ENCODE data around the gene RPL22.

The RPL22 gene

DNA sequence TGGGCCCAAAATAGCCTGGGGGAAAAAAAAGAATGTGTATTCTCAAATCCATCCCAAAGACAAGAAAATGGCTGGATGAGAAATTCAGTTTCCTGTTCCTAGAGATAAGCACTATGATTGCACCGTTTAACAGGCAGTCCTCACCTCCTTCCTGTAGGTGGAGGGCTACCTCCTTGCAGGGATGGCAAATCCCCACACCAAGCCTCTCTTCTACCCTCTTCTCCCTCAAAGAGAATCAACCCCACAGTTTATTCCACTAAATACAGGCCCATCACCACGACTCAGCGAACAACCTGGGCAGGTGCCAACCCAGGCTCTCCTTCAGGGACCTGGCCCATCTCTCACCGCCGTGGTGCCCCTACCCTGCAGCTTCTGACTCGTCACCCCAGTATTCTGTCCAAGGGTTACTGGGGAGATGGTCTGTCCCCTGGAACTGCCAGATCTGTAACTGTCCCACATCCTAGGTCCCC lies 15.8 kb downstream of the RPL22 start:
- Histone ChIP-seq H3K9me3 (ENCODE audit: insufficient read depth, low read length, severe bottlenecking) (no peaks in the 10 kb centered on the region), H3K4me2 (ENCODE audit: insufficient read depth, low read length) (no peak overlapping the region), H3K27ac (ENCODE audit: low read length) (no peak overlapping the region), H3K79me2 (ENCODE audit: insufficient read depth, low read length) (peaks cover 23% of the 10 kb centered on the region), H3K27me3 (ENCODE audit: insufficient read depth, low read length, poor library complexity) (no peaks in the 10 kb centered on the region), H3K36me3 (ENCODE audit: insufficient read depth, low read length) (peaks cover 40% of the 10 kb centered on the region), H3K4me3 (ENCODE audit: low read depth in 1 of 2, low read length in 2 of 2) (no peak overlapping the region), H3K9ac (ENCODE audit: low read depth, low read length) (no peak overlapping the region), H4K20me1 (ENCODE audit: insufficient read depth, low read length) (peaks cover 56% of the 10 kb centered on the region; the same call in 1 of the 2 replicates), H3K4me1 (ENCODE audit: insufficient read depth, low read length) (no peaks in the 10 kb centered on the region), H2AFZ (ENCODE audit: low read depth, low read length) (no peak overlapping the region)
- TF ChIP-seq CTCF (IDR thresholded peaks at IDR 0.05; ENCODE audit: borderline replicate concordance, extremely low read depth, low read length, poor library complexity, severe bottlenecking) (peak; percentile 44), EZH2 (IDR thresholded peaks at IDR 0.05; ENCODE audit: borderline replicate concordance, low read depth, low read length, severe bottlenecking) (no peak)
- DNase-seq (no peak), ATAC-seq (ENCODE audit: insufficient read depth, low read depth) (peak; percentile 65)

- Histone ChIP-seq H3K79me2 (ENCODE audit: insufficient read depth, low read length) (peaks cover 4% of the 10 kb centered on the region; the same call in 1 of the 2 replicates), H3K9me3 (ENCODE audit: insufficient read depth, low read length, severe bottlenecking) (no peaks in the 10 kb centered on the region), H2AFZ (ENCODE audit: low read depth, low read length) (no peak overlapping the region), H3K4me3 (ENCODE audit: low read depth in 1 of 2, low read length in 2 of 2) (no peak overlapping the region), H3K27ac (ENCODE audit: low read length) (no peak overlapping the region), H3K27me3 (ENCODE audit: insufficient read depth, low read length, poor library complexity) (no peaks in the 10 kb centered on the region), H3K36me3 (ENCODE audit: insufficient read depth, low read length) (peaks cover 21% of the 10 kb centered on the region), H4K20me1 (ENCODE audit: insufficient read depth, low read length) (peaks cover 52% of the 10 kb centered on the region; the same call in 1 of the 2 replicates), H3K4me1 (ENCODE audit: insufficient read depth, low read length) (no peaks in the 10 kb centered on the region), H3K9ac (ENCODE audit: low read depth, low read length) (no peak overlapping the region), H3K4me2 (ENCODE audit: insufficient read depth, low read length) (no peak overlapping the region)
- DNase-seq (no peak), ATAC-seq (ENCODE audit: insufficient read depth, low read depth) (no peak)
- no peak for TF ChIP-seq CTCF (IDR thresholded peaks at IDR 0.05; ENCODE audit: borderline replicate concordance, extremely low read depth, low read length, poor library complexity, severe bottlenecking)
Measured at GRCh38 chr1:6181347-6181770, 18.0 kb downstream of the RPL22 start.

GRCh38 chr1:6180707-6181311 lies 18.6 kb downstream of the RPL22 start:
- peaks cover 50% of the 10 kb centered on the region; the same call in 1 of the 2 replicates for H4K20me1 ChIP-seq (ENCODE audit: insufficient read depth, low read length)

More at GRCh38 chr1:6180707-6181311, 18.6 kb downstream of the RPL22 start:
- Histone ChIP-seq H3K27me3 (ENCODE audit: insufficient read depth, low read length, poor library complexity) (no peaks in the 10 kb centered on the region), H3K9me3 (ENCODE audit: insufficient read depth, low read length, severe bottlenecking) (no peaks in the 10 kb centered on the region), H3K79me2 (ENCODE audit: insufficient read depth, low read length) (peaks cover 4% of the 10 kb centered on the region; the same call in 1 of the 2 replicates), H3K4me2 (ENCODE audit: insufficient read depth, low read length) (no peak overlapping the region), H3K27ac (ENCODE audit: low read length) (no peak overlapping the region), H3K9ac (ENCODE audit: low read depth, low read length) (no peak overlapping the region), H3K4me1 (ENCODE audit: insufficient read depth, low read length) (no peaks in the 10 kb centered on the region), H3K36me3 (ENCODE audit: insufficient read depth, low read length) (peaks cover 18% of the 10 kb centered on the region), H2AFZ (ENCODE audit: low read depth, low read length) (no peak overlapping the region), H3K4me3 (ENCODE audit: low read depth in 1 of 2, low read length in 2 of 2) (no peak overlapping the region)
- DNase-seq = no peak
- TF ChIP-seq CTCF (IDR thresholded peaks at IDR 0.05; ENCODE audit: borderline replicate concordance, extremely low read depth, low read length, poor library complexity, severe bottlenecking) = no peak
- no peak for TF ChIP-seq EZH2 (IDR thresholded peaks at IDR 0.05; ENCODE audit: borderline replicate concordance, low read depth, low read length, severe bottlenecking)
- no peak for ATAC-seq (ENCODE audit: insufficient read depth, low read depth)

All from DND-41 (cell line).